ENCODE results near the gene COPA.

- TF ChIP-seq SP1 (IDR thresholded peaks at IDR 0.05) (no peak), FOXM1 (IDR thresholded peaks at IDR 0.05; ENCODE audit: borderline replicate concordance) (no peak), FOXA1 (IDR thresholded peaks at IDR 0.05) (no peak)
Observed at GRCh38 chr1:160293020-160293968, 49.8 kb downstream of the COPA start.

All from HEK293T (cell line).